Hepatocyte (in vitro differentiated cells): ENCODE results near the gene AQP12A.

Experiments used
- EZH2 ChIP-seq: fragments of 200-600 bp; sonication (generic); IDR thresholded peaks from 2 replicates; pipeline ENCODE4 v1.6.1; 2016; ENCODE audit warnings: antibody characterized with exemption, mild to moderate bottlenecking, borderline replicate concordance
- EZH2phosphoT487 ChIP-seq: fragments of 200-600 bp; sonication (generic); IDR thresholded peaks from one replicate; pipeline ENCODE4 v1.6.1; 2018; ENCODE audit warnings: antibody characterized with exemption, mild to moderate bottlenecking, low read depth, moderate library complexity; ENCODE audit not compliant: unreplicated experiment, severe bottlenecking
- TF ChIP-seq, protein P1 (sequence below): fragments of 200-600 bp; sonication (generic); IDR thresholded peaks from 2 replicates; pipeline ENCODE4 v1.5.1; 2016; ENCODE audit warnings: antibody characterized with exemption, mild to moderate bottlenecking; ENCODE audit not compliant: poor library complexity

DNA sequence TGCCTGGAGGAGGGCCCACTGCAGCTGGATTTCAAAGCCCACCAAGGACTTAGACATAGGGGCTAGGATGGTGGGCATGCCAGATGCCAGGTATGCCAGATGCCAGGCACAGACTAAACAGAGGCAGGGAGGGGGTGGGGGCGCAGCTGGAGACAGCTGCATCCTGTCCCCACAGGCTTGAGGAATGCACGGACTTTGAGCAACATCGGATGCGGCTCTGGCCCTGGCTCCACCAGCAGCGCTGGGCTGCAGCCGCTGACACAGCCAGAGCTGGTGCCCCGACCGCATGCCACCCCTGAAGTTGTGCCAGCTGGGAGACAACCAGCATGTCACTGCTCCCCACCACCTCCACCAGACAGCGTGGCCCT is 39.5 kb downstream of the AQP12A start:
- TF ChIP-seq, protein P1, sequence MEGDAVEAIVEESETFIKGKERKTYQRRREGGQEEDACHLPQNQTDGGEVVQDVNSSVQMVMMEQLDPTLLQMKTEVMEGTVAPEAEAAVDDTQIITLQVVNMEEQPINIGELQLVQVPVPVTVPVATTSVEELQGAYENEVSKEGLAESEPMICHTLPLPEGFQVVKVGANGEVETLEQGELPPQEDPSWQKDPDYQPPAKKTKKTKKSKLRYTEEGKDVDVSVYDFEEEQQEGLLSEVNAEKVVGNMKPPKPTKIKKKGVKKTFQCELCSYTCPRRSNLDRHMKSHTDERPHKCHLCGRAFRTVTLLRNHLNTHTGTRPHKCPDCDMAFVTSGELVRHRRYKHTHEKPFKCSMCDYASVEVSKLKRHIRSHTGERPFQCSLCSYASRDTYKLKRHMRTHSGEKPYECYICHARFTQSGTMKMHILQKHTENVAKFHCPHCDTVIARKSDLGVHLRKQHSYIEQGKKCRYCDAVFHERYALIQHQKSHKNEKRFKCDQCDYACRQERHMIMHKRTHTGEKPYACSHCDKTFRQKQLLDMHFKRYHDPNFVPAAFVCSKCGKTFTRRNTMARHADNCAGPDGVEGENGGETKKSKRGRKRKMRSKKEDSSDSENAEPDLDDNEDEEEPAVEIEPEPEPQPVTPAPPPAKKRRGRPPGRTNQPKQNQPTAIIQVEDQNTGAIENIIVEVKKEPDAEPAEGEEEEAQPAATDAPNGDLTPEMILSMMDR, result no peak
- TF ChIP-seq EZH2phosphoT487, result no peak
- no peak for TF ChIP-seq EZH2
